Suprapubic skin (tissue), 4 donors: Measurements from ENCODE around the gene AHDC1. TPM values are rescaled to one million over a fixed set of nuclear protein-coding genes. Genes with fewer than 3 reads are reported as not detected.
"Not testable (repeated sequence)": the region's sequence is repeated elsewhere in the genome, so short reads cannot be mapped to it uniquely, and the experiment has no call there.

ENCODE experiments used
- DNase-seq, 2 donors: peaks; one replicate each; pipeline ENCODE4 v3.0.0-alpha.2; 2019; ENCODE audit warnings: low spot score in 2 of 2
- H3K27ac ChIP-seq: fragments of 200-600 bp; sonication (generic); one replicate; pipeline ENCODE4 v1.5.1; 2019
- H3K27me3 ChIP-seq: fragments of 200-600 bp; sonication (generic); one replicate; pipeline ENCODE4 v1.5.1; 2019
- H3K36me3 ChIP-seq: fragments of 200-600 bp; sonication (generic); one replicate; pipeline ENCODE4 v1.5.1; 2019
- H3K4me1 ChIP-seq: fragments of 200-600 bp; sonication (generic); one replicate; pipeline ENCODE4 v1.5.1; 2019
- H3K4me3 ChIP-seq: fragments of 200-600 bp; sonication (generic); one replicate; pipeline ENCODE4 v1.5.1; 2019; ENCODE audit warnings: mild to moderate bottlenecking
- H3K9me3 ChIP-seq: fragments of 200-600 bp; sonication (generic); one replicate; pipeline ENCODE4 v1.5.1; 2019
- EP300 ChIP-seq: sonication (generic); formaldehyde crosslinking; IDR thresholded peaks from one replicate; pipeline ENCODE4 v1.6.1; 2017; ENCODE audit warnings: antibody characterized with exemption
- POLR2A ChIP-seq, 2 donors: fragments of 450-650 bp; IDR thresholded peaks; one replicate each; pipeline ENCODE4 v1.6.1; 2017; ENCODE audit warnings: antibody characterized with exemption in 2 of 2, mild to moderate bottlenecking in 2 of 2, moderate library complexity in 2 of 2
- POLR2AphosphoS5 ChIP-seq, 3 donors: sonication (generic); formaldehyde crosslinking; IDR thresholded peaks; one replicate each; pipeline ENCODE4 v1.6.1; 2017; ENCODE audit warnings: antibody characterized with exemption in 3 of 3
- WGBS: methylation state at CpG from one replicate; pipeline ENCODE4 v1.1.5; 2018; 5-methylcytosine and 5-hydroxymethylcytosine counted together
- total RNA-seq, 4 donors: library from RNA; depleted of rRNA; stranded (reverse); fragments of >200 nt; gene quantifications; one replicate each; pipeline ENCODE4 v1.1.0, GENCODE V29; 2016
- TF ChIP-seq, protein P1 (sequence below), 2 donors: fragments of 200-600 bp in 1 of 2; fragments of 450-650 bp in 1 of 2; sonication (generic) in 1 of 2; IDR thresholded peaks; one replicate each; pipeline ENCODE4 v1.5.1; 2016 to 2019; ENCODE audit warnings: antibody characterized with exemption in 2 of 2, mild to moderate bottlenecking in 1 of 2, moderate library complexity in 1 of 2

Gene AHDC1
- total RNA-seq, 4 donors from 2014 or later: 46.7 to 103 (median 60.1) TPM

- Histone ChIP-seq H3K36me3 (no peaks in the 10 kb centered on the region), H3K27ac (no peak overlapping the region), H3K9me3 (no peaks in the 10 kb centered on the region), H3K27me3 (no peaks in the 10 kb centered on the region), H3K4me1 (peaks cover 18% of the 10 kb centered on the region), H3K4me3 (no peak overlapping the region)
- TF ChIP-seq POLR2A (IDR thresholded peaks at IDR 0.05) (no peak), EP300 (no peak), POLR2AphosphoS5 (IDR thresholded peaks at IDR 0.05) (no peak)
- TF ChIP-seq, protein P1, sequence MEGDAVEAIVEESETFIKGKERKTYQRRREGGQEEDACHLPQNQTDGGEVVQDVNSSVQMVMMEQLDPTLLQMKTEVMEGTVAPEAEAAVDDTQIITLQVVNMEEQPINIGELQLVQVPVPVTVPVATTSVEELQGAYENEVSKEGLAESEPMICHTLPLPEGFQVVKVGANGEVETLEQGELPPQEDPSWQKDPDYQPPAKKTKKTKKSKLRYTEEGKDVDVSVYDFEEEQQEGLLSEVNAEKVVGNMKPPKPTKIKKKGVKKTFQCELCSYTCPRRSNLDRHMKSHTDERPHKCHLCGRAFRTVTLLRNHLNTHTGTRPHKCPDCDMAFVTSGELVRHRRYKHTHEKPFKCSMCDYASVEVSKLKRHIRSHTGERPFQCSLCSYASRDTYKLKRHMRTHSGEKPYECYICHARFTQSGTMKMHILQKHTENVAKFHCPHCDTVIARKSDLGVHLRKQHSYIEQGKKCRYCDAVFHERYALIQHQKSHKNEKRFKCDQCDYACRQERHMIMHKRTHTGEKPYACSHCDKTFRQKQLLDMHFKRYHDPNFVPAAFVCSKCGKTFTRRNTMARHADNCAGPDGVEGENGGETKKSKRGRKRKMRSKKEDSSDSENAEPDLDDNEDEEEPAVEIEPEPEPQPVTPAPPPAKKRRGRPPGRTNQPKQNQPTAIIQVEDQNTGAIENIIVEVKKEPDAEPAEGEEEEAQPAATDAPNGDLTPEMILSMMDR (IDR thresholded peaks at IDR 0.05): no peak
- WGBS: 81% methylated on average over 4 of the region's 5 CpGs
- no peak for DNase-seq
These were observed 40.6 kb upstream of the AHDC1 start for GRCh38 chr1:27644369-27645070.

- no peaks in the 10 kb centered on the region for H3K9me3 ChIP-seq
- H3K4me3 ChIP-seq: no peak overlapping the region
- no peak for DNase-seq
- no peak overlapping the region for H3K27ac ChIP-seq
- no peaks in the 10 kb centered on the region for H3K27me3 ChIP-seq
- WGBS: 43% methylated on average over 13 of the region's 13 CpGs
- no peaks in the 10 kb centered on the region for H3K36me3 ChIP-seq
- TF ChIP-seq POLR2A (IDR thresholded peaks at IDR 0.05): no peak
- TF ChIP-seq, protein P1 (IDR thresholded peaks at IDR 0.05): peak; percentile 73 to 89
- TF ChIP-seq POLR2AphosphoS5 (IDR thresholded peaks at IDR 0.05): no peak
- no peak for TF ChIP-seq EP300
- H3K4me1 ChIP-seq: peaks cover 16% of the 10 kb centered on the region
These were observed 39.8 kb upstream of the AHDC1 start for GRCh38 chr1:27643600-27644368.

GRCh38 chr1:27640514-27640913 lies 36.6 kb upstream of the AHDC1 start:
- 91% methylated on average over 9 of the region's 9 CpGs for WGBS
- not testable (repeated sequence) for H3K27me3 ChIP-seq, H3K36me3 ChIP-seq, H3K9me3 ChIP-seq, DNase-seq, H3K4me3 ChIP-seq, H3K27ac ChIP-seq
- H3K4me1 ChIP-seq: peaks cover 11% of the 10 kb centered on the region

DNA sequence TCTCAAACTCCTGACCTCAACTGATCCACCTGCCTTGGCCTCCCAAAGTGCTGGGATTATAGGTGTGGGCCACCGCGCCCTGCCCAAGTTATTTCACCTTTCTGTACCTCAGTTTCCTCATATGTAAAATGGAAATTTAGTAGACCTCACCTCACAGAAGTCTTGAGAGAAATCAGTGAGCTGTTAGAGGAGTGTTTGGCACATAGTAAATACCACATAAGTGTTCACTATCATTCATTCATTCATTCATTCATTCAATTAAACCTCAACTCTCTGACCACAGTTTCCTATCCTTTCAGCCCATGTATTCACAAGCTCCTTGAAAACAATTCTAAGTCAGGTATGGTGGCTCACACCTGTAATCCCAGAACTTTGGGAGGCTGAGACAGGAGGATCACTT lies 34.9 kb upstream of the AHDC1 start:
- Histone ChIP-seq H3K4me1 (peaks cover 18% of the 10 kb centered on the region), H3K4me3 (no peak overlapping the region), H3K27ac (no peak overlapping the region), H3K36me3 (no peaks in the 10 kb centered on the region), H3K9me3 (no peaks in the 10 kb centered on the region), H3K27me3 (no peaks in the 10 kb centered on the region)
- TF ChIP-seq POLR2A (IDR thresholded peaks at IDR 0.05) (no peak), POLR2AphosphoS5 (IDR thresholded peaks at IDR 0.05) (no peak)
- TF ChIP-seq, protein P1 (IDR thresholded peaks at IDR 0.05): no peak
- no peak for DNase-seq
- 97% methylated on average over 2 of the region's 2 CpGs for WGBS

DNA sequence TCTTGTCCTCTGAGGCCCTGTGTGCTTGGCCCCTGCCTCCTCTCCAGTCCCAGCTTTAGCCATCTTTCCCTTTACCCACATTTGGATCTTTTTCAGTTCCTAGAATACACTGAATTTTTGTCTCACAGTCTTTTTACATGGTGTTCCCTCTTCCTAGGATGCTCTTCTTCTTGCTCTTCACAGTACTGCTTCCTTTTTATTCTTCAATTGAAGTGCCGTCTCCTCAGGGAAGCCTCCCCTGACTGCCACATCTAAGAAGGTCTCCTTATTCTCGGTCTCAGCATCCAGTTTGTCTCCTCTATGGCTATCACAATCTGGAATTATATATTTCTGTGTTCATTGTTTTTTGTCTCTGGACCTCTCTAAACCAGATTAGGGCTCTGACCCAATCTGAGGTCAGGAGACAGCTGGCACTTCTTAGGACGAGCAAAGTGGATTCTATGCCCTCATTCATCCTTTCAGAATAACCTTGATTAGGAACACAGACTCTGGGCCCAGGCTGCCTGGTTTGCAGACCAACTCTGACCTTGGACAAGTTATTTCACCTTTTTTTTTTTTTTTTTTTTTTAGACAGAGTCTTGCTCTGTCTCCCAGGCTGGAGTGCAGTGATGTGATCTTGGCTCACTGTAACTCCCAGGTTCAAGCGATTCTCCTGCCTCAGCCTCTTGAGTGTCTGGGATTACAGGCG lies 34.2 kb upstream of the AHDC1 start:
- peaks cover 21% of the 10 kb centered on the region for H3K4me1 ChIP-seq
- no peaks in the 10 kb centered on the region for H3K9me3 ChIP-seq
- 75% methylated on average over 5 of the region's 5 CpGs for WGBS
- H3K27ac ChIP-seq: no peak overlapping the region
- no peak overlapping the region for H3K4me3 ChIP-seq
- TF ChIP-seq POLR2AphosphoS5 (IDR thresholded peaks at IDR 0.05): no peak
- no peak for TF ChIP-seq EP300
- no peak for TF ChIP-seq POLR2A (IDR thresholded peaks at IDR 0.05)
- TF ChIP-seq, protein P1 (IDR thresholded peaks at IDR 0.05): no peak
- no peak for DNase-seq
- H3K36me3 ChIP-seq: no peaks in the 10 kb centered on the region
- no peaks in the 10 kb centered on the region for H3K27me3 ChIP-seq
